Keratinocyte (primary cell): ENCODE measurements around the gene ACAA1. TPM values are rescaled to one million over a fixed set of nuclear protein-coding genes. Genes with fewer than 3 reads are reported as not detected.

Experiments used
- DNase-seq: peaks from one replicate; pipeline ENCODE4 v3.0.0-alpha.2; 2011; ENCODE audit warnings: low read depth, missing footprints, low spot score
- FAIRE-seq: peaks from 2 replicates; lab custom pipeline; 2011; peaks lifted over from hg19 to GRCh38; lab: Jason Lieb, UNC
- H2AFZ ChIP-seq: 2 replicates; pipeline ENCODE4 v1.6.0; 2012; ENCODE audit warnings: low read length, control low read depth, inconsistent platforms; ENCODE audit not compliant: control insufficient read depth
- H3K27ac ChIP-seq: 2 replicates; pipeline ENCODE4 v1.5.1; 2011; ENCODE audit warnings: low read length; ENCODE audit not compliant: control insufficient read depth, insufficient read depth
- H3K27me3 ChIP-seq: 3 replicates; pipeline ENCODE4 v1.6.0; 2011; ENCODE audit warnings: low read length; ENCODE audit not compliant: control insufficient read depth, insufficient read depth; ENCODE audit errors: extremely low read depth
- H3K36me3 ChIP-seq, 2 experiments: 2 replicates in 1 of 2; 3 replicates in 1 of 2; pipeline ENCODE4 v1.5.1; 2011; ENCODE audit warnings: low read length in 2 of 2, mild to moderate bottlenecking in 1 of 2; ENCODE audit not compliant: control insufficient read depth in 2 of 2, insufficient read depth in 2 of 2; ENCODE audit errors: extremely low read depth in 1 of 2
- H3K4me1 ChIP-seq: 3 replicates; pipeline ENCODE4 v1.5.1; 2011; ENCODE audit warnings: low read length; ENCODE audit not compliant: control insufficient read depth, insufficient read depth; ENCODE audit errors: extremely low read depth
- H3K4me2 ChIP-seq: 3 replicates; pipeline ENCODE4 v1.6.0; 2011; ENCODE audit warnings: low read depth, low read length; ENCODE audit not compliant: control insufficient read depth, insufficient read depth; ENCODE audit errors: extremely low read depth
- H3K4me3 ChIP-seq, 3 experiments: fragments of 200-600 bp in 1 of 3; sonication (generic) in 1 of 3; 2 replicates in 2 of 3; 3 replicates in 1 of 3; pipeline ENCODE4 v1.5.1; 2011 to 2016; ENCODE audit warnings: low read length in 3 of 3, mild to moderate bottlenecking in 3 of 3, control low read depth in 2 of 3, inconsistent platforms in 1 of 3, low read depth in 1 of 3, mixed read lengths in 1 of 3, mixed run types in 1 of 3, moderate library complexity in 1 of 3; ENCODE audit not compliant: control insufficient read depth in 2 of 3, insufficient read depth in 2 of 3; ENCODE audit errors: extremely low read depth in 1 of 3
- H3K79me2 ChIP-seq: 2 replicates; pipeline ENCODE4 v1.6.0; 2012; ENCODE audit warnings: low read length; ENCODE audit not compliant: control insufficient read depth, insufficient read depth
- H3K9ac ChIP-seq: 3 replicates; pipeline ENCODE4 v1.6.0; 2011; ENCODE audit warnings: low read length; ENCODE audit not compliant: control insufficient read depth, insufficient read depth; ENCODE audit errors: extremely low read depth
- H3K9me1 ChIP-seq: 3 replicates; pipeline ENCODE4 v1.6.0; 2011; ENCODE audit warnings: low read length; ENCODE audit not compliant: control insufficient read depth, insufficient read depth; ENCODE audit errors: extremely low read depth
- H3K9me3 ChIP-seq: 2 replicates; pipeline ENCODE4 v1.5.1; 2012; ENCODE audit warnings: low read depth, low read length; ENCODE audit not compliant: control insufficient read depth
- H4K20me1 ChIP-seq: 3 replicates; pipeline ENCODE4 v1.6.0; 2011; ENCODE audit warnings: low read length; ENCODE audit not compliant: control insufficient read depth, insufficient read depth; ENCODE audit errors: extremely low read depth
- EZH2 ChIP-seq: IDR thresholded peaks from one replicate; pipeline ENCODE4 v1.6.1; 2012; ENCODE audit warnings: inconsistent platforms, mild to moderate bottlenecking, low read length, moderate library complexity
- dilution Hi-C: fragments of 300-500 bp; cut with MboI; formaldehyde crosslinking; loops from one replicate; pipeline ENCODE4 v1.7.0; 2020; ENCODE audit warnings: low sequenced_read_pairs; ENCODE audit not compliant: extremely low pct_ligation_motif_present
- polyA plus RNA-seq, 5 experiments: library from polyadenylated mRNA; depleted of rRNA in 3 of 5; stranded (reverse) in 3 of 5; stranded (forward) in 1 of 5; unstranded in 1 of 5; fragments of >200 nt; gene quantifications; 1 replicate in 1 of 5; 2 replicates in 3 of 5; 3 replicates in 1 of 5; pipeline versions ENCODE4 v1.2.1 to v1.2.3, GENCODE V29; 2011 to 2012; ENCODE audit warnings: missing spikeins in 2 of 5, low read depth in 1 of 5, low replicate concordance in 1 of 5
- TF ChIP-seq, protein P1 (sequence below), 3 experiments: IDR thresholded peaks in 1 of 3; conservative IDR thresholded peaks in 1 of 3; optimal IDR thresholded peaks in 1 of 3; 2 replicates in 2 of 3; 3 replicates in 1 of 3; pipeline versions ENCODE3 to v1.5.1; 2011; ENCODE audit warnings: low read length in 3 of 3, mild to moderate bottlenecking in 3 of 3, moderate library complexity in 2 of 3, control low read depth in 1 of 3, inconsistent platforms in 1 of 3; ENCODE audit not compliant: insufficient read depth in 2 of 3; ENCODE audit errors: extremely low read depth in 1 of 3

Gene ACAA1
- polyA plus RNA-seq, 1 donor (not counting 4 experiments of a cell fraction or from before 2014, with no cell fraction given), result 85.3 TPM

DNA sequence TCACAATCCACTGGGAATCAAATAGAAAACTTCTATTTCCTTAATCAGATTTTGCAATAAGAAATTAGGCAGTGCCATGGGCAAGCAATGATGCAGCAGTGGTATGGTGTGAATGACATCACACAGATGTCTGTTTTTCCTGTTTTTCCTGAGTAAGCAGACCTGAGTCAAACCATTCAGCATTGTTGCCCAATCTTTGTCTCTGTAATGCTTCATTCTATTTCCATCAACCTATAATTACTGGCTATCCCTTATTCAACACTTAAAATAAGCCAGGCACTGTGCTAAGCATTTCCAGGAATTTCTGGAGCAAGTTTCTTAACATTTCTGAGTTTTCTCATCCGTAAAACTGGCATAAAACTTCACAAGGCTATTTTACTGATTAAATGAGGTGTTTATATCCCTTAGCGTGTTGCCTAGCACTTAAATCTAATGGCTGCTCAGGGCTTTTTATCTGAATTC is 17.1 kb upstream of the ACAA1 start:
- no peak overlapping the region for H2AFZ ChIP-seq
- TF ChIP-seq EZH2, result no peak
- peak overlapping the region in 1 of 3 experiments; percentile 22 for H3K4me3 ChIP-seq
- dilution Hi-C loops, result no loop called here
- peak overlapping the region; percentile 52 for H3K9ac ChIP-seq
- FAIRE-seq (peak; percentile 88), DNase-seq (no peak)
- H3K4me2 ChIP-seq, result peak overlapping the region; percentile 68
- H3K27ac ChIP-seq, result peak overlapping the region; percentile 89
- H4K20me1 ChIP-seq, result no peaks in the 10 kb centered on the region
- no peaks in the 10 kb centered on the region for H3K79me2 ChIP-seq
- H3K9me1 ChIP-seq, result no peaks in the 10 kb centered on the region
- peaks cover 64% of the 10 kb centered on the region for H3K4me1 ChIP-seq
- no peaks in the 10 kb centered on the region for H3K27me3 ChIP-seq
- H3K9me3 ChIP-seq, result no peaks in the 10 kb centered on the region
- H3K36me3 ChIP-seq, result no peaks in the 10 kb centered on the region

DNA sequence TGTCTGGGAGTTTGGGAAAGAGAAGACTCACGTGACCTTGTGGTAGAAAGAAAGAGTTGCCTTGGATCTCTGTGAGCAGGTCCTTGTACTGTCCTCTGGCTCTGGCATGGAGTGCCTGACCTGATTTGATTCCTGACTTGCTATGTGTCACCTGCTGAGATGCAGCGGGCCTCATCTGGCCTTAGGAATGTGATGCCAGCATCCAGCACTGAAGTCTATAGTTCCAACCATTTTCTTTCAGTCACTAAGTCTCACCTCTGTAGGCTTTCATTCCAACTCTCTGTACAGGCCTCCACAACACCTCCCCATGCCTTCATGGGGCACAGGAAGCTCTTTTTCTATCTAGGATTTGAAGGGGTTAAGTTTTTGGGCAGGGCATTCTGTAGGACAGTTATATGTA is 16.3 kb upstream of the ACAA1 start:
- Histone ChIP-seq H3K27me3 (no peaks in the 10 kb centered on the region), H3K4me3 (no peak overlapping the region), H4K20me1 (no peaks in the 10 kb centered on the region), H3K27ac (peak overlapping the region; percentile 89), H3K9me3 (no peaks in the 10 kb centered on the region), H2AFZ (no peak overlapping the region), H3K9ac (peak overlapping the region; percentile 47), H3K9me1 (no peaks in the 10 kb centered on the region), H3K4me1 (peaks cover 61% of the 10 kb centered on the region), H3K4me2 (peak overlapping the region; percentile 68), H3K36me3 (no peaks in the 10 kb centered on the region), H3K79me2 (no peaks in the 10 kb centered on the region)
- TF ChIP-seq, protein P1, sequence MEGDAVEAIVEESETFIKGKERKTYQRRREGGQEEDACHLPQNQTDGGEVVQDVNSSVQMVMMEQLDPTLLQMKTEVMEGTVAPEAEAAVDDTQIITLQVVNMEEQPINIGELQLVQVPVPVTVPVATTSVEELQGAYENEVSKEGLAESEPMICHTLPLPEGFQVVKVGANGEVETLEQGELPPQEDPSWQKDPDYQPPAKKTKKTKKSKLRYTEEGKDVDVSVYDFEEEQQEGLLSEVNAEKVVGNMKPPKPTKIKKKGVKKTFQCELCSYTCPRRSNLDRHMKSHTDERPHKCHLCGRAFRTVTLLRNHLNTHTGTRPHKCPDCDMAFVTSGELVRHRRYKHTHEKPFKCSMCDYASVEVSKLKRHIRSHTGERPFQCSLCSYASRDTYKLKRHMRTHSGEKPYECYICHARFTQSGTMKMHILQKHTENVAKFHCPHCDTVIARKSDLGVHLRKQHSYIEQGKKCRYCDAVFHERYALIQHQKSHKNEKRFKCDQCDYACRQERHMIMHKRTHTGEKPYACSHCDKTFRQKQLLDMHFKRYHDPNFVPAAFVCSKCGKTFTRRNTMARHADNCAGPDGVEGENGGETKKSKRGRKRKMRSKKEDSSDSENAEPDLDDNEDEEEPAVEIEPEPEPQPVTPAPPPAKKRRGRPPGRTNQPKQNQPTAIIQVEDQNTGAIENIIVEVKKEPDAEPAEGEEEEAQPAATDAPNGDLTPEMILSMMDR (optimal IDR thresholded peaks at IDR 0.05 in 1 of 3, IDR thresholded peaks at IDR 0.05 in 1 of 3, conservative IDR thresholded peaks at IDR 0.05 in 1 of 3; ENCODE audit: extremely low read depth in 1 of 3, insufficient read depth in 2 of 3, low read length in 3 of 3), result no peak
- no peak for TF ChIP-seq EZH2
- dilution Hi-C loops, result no loop called here
- DNase-seq (no peak), FAIRE-seq (peak; percentile 23)

DNA sequence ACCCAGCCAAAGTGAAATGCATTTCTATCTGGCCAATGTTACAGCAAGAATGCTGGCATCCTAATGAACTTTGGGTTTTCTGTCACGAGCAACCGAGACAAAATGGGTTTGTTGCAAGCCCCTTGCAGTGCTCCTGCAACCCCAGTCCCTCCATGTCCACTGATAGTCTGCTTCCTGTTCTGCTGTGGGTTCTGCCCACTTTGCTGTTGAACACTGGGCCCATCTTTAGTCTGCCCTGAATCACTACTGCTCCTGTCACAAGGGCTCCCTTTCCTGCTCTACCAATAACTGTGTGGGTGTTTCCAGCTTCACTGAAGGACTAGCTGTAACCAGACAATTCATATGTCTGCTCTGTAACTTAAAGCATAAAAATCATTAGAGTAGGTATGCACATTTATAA is 15.7 kb upstream of the ACAA1 start:
- no peaks in the 10 kb centered on the region for H3K9me1 ChIP-seq
- no peaks in the 10 kb centered on the region for H3K27me3 ChIP-seq
- H3K36me3 ChIP-seq, result no peaks in the 10 kb centered on the region
- DNase-seq (no peak), FAIRE-seq (no peak)
- TF ChIP-seq EZH2, result no peak
- TF ChIP-seq, protein P1 (optimal IDR thresholded peaks at IDR 0.05 in 1 of 3, IDR thresholded peaks at IDR 0.05 in 1 of 3, conservative IDR thresholded peaks at IDR 0.05 in 1 of 3; ENCODE audit: extremely low read depth in 1 of 3, insufficient read depth in 2 of 3, low read length in 3 of 3), result no peak
- peaks cover 55% of the 10 kb centered on the region for H3K4me1 ChIP-seq
- no peaks in the 10 kb centered on the region for H3K9me3 ChIP-seq
- no peaks in the 10 kb centered on the region for H3K79me2 ChIP-seq
- H3K4me2 ChIP-seq, result peak overlapping the region; percentile 42
- H4K20me1 ChIP-seq, result no peaks in the 10 kb centered on the region
- H3K4me3 ChIP-seq, result no peak overlapping the region
- dilution Hi-C loops, result no loop called here
- no peak overlapping the region for H2AFZ ChIP-seq
- H3K9ac ChIP-seq, result peak overlapping the region; percentile 1
- H3K27ac ChIP-seq, result peak overlapping the region; percentile 89
